Skeletal muscle tissue (tissue), 4 donors: ENCODE measurements around the gene ZBTB33. TPM values are rescaled to one million over a fixed set of nuclear protein-coding genes. Genes with fewer than 3 reads are reported as not detected.

ENCODE experiments used
- H3K27ac ChIP-seq: one replicate; pipeline ENCODE4 v1.7.0; 2013; ENCODE audit warnings: mild to moderate bottlenecking, low read depth, low read length, inconsistent platforms
- H3K27me3 ChIP-seq, 3 donors: one replicate each; pipeline ENCODE4 v1.7.0; 2013; ENCODE audit warnings: low read length in 3 of 3; ENCODE audit not compliant: control insufficient read depth in 3 of 3, insufficient read depth in 3 of 3
- H3K36me3 ChIP-seq, 3 donors: one replicate each; pipeline ENCODE4 v1.7.0; 2013; ENCODE audit warnings: low read length in 3 of 3; ENCODE audit not compliant: control insufficient read depth in 3 of 3, insufficient read depth in 3 of 3
- H3K4me1 ChIP-seq, 3 donors: one replicate each; pipeline ENCODE4 v1.7.0; 2013; ENCODE audit warnings: low read length in 3 of 3, mild to moderate bottlenecking in 3 of 3; ENCODE audit not compliant: control insufficient read depth in 3 of 3, insufficient read depth in 3 of 3
- H3K4me3 ChIP-seq, 3 donors: one replicate each; pipeline ENCODE4 v1.7.0; 2013; ENCODE audit warnings: low read length in 3 of 3
- H3K9ac ChIP-seq, 3 donors: one replicate each; pipeline ENCODE4 v1.7.0; 2013; ENCODE audit warnings: low read length in 3 of 3, mild to moderate bottlenecking in 3 of 3, moderate library complexity in 2 of 3, low read depth in 1 of 3
- H3K9me3 ChIP-seq, 3 donors: one replicate each; pipeline ENCODE4 v1.7.0; 2013; ENCODE audit warnings: low read length in 3 of 3; ENCODE audit not compliant: control insufficient read depth in 3 of 3
- total RNA-seq: library from RNA; depleted of rRNA; stranded (reverse); fragments of >200 nt; gene quantifications from one replicate; pipeline ENCODE4 v1.2.3, GENCODE V29; 2014
- donor health status: Osteomylitis.

Gene ZBTB33
- total RNA-seq, 1 donor from 2014 or later = 10.4 TPM

DNA sequence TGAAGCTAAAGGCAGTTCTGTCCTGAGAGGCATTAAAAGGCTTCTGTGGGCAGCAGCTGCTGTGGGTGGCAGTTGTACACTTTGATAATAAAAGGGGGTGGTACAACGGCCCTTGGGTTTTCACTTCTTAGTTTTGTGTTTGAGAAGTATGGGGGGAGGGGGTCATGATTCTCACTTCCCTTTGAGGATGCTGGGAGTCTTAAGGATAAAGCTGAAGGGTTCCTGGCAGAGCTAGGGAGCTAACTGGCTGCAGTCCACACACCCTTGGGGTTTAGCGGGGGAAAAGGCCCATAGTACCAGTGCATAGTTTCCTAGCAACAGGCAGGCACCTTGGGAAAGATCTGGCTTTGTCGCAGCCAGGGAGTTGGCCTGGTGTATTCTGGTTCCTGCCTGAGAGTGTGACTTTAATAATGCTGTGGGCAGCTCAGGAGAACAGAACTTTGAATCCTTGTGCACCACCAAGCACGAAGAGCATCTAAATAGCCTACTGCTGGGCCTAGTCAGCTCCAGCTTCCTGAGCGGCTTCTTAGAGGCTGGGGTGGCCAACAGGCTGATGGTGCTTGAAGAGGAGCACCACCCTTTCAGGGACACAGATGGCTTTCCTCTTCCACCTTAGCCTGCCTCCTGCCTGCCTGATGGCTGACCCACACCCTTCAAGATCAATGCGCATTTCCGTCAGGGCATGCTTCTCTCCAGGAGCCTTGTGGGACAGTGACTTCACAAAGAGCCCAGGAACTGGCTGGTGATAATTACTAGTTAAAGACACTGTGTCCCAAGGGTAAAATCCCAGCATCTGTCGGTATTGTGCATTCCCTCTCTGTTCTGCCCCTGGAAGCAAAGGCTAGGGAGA lies 12.5 kb downstream of the ZBTB33 start:
- H3K4me1 ChIP-seq = no peaks in the 10 kb centered on the region
- H3K27ac ChIP-seq = no peak overlapping the region
- H3K9me3 ChIP-seq = no peaks in the 10 kb centered on the region
- no peaks in the 10 kb centered on the region for H3K36me3 ChIP-seq
- no peak overlapping the region for H3K4me3 ChIP-seq
- H3K9ac ChIP-seq = no peak overlapping the region
- H3K27me3 ChIP-seq = no peaks in the 10 kb centered on the region

DNA sequence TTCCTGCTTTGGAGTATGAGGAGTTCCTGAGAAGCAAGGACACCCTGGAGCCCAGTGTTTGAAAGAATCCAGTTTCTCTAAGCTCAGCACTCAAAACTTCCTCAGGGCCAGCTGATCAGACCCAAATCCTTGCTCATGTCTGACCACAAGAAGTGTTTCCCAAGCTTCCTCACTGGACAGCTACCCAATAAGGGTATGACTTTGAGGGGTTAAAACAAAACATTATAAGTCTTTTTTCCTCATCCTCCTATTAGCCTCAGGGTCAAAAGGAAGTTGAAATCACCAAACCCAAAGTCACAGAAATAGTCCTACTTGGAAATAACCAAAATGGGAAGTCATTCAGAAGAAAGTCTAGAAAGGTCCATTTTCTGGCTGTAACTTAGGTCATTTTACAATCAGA lies 13.7 kb downstream of the ZBTB33 start:
- Histone ChIP-seq H3K4me3 (no peak overlapping the region), H3K4me1 (no peaks in the 10 kb centered on the region), H3K9me3 (no peaks in the 10 kb centered on the region), H3K27ac (no peak overlapping the region), H3K9ac (no peak overlapping the region), H3K36me3 (no peaks in the 10 kb centered on the region), H3K27me3 (no peaks in the 10 kb centered on the region)

DNA sequence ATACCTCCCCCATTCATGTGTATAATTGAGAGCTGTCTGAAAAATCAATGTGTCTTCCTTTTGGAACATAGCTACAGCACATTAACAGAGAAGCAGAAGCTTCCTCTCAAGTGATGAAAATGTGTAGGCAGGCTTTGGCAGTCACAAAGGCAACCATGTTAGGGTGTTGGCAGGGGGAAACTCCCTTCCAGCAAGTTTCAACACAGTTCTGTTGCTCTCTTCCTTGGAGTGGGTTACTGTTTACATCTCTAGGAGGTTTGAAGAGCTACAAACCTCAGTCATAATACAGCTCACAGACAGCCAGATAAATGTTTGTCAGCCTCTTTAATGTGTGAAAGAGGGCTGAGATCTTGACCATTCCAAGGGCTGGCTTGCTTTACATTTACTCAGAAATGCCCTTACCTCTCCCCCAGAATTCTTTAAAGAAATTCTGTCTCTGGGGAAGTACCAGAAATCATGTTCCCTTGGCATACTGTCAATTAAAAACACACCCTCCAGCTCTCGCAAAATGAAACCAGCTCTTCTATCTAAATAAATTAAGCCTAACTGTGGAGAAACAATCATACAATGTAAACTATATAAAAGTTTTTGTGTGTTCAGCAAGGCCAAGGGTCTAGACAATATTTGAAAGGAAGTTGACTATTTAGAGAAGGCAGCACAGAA lies 18.9 kb downstream of the ZBTB33 start:
- no peak overlapping the region for H3K27ac ChIP-seq
- H3K4me3 ChIP-seq = no peak overlapping the region
- H3K36me3 ChIP-seq = no peaks in the 10 kb centered on the region
- peaks cover 0 to 3% (median 0%) of the 10 kb centered on the region in 3 donors for H3K4me1 ChIP-seq
- no peak overlapping the region for H3K9ac ChIP-seq
- H3K27me3 ChIP-seq = no peaks in the 10 kb centered on the region
- no peaks in the 10 kb centered on the region for H3K9me3 ChIP-seq

DNA sequence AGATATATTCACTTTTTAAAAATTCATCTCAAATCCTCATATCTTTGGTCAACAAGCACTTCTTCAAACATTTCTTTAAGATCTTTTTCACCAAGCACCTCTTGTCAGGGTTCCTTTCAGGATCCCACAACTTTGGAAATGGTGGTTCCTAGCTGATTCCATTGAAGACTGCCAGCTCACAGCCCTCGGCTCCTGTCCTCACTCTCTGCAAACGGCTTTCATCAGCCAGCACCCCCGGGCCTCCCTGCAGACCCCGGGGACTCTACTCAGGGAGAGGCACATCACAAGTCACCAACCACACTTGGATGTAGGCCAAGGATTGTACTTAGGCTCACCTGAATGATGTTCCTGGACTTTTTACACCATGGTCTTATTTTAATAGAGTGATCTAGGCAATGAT lies 20.0 kb downstream of the ZBTB33 start:
- Histone ChIP-seq H3K4me1 (peaks cover 0 to 3% (median 0%) of the 10 kb centered on the region in 3 donors), H3K4me3 (no peak overlapping the region), H3K27ac (no peak overlapping the region), H3K9ac (no peak overlapping the region), H3K36me3 (no peaks in the 10 kb centered on the region), H3K9me3 (no peaks in the 10 kb centered on the region), H3K27me3 (no peaks in the 10 kb centered on the region)

DNA sequence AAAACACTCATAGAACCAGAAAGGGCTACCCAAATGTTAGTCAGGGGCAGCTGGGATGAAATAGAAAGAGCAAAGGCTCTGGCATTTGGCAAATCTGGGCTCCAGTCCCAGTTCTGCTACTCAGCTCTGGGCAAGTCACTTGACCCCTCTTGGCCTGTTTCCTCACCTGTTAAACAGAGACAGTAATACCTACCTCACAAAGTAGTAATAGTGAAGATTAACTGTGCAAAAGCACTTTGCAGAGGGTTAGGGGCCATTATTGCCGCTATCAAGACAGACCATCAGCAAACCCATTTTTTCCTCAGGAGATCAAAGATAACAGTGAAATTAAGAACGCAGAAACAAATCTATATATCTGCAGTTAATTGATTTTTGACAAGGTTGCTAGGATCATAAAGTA lies 20.6 kb downstream of the ZBTB33 start:
- Histone ChIP-seq H3K27me3 (no peaks in the 10 kb centered on the region), H3K4me1 (peaks cover 0 to 3% (median 0%) of the 10 kb centered on the region in 3 donors), H3K36me3 (no peaks in the 10 kb centered on the region), H3K9me3 (no peaks in the 10 kb centered on the region), H3K27ac (no peak overlapping the region), H3K9ac (no peak overlapping the region), H3K4me3 (no peak overlapping the region)

DNA sequence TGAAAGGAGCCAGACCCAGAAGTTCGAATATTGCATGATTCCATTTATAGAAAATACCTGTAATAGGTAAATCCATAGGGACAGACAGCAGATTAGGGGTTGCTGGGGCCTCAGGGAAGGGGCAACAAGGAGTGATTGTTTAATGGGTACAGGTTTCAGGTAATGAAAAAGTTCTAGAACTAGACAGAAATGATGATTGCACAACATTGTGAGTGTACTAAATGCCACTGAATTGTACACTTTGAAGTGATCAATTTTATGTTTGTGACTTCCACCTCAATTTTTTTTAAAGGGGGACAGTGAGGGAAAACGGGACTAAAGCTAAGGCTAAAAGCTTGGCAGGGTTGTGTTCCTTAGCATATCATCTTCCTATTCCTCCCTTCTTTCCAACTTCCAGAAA lies 23.5 kb downstream of the ZBTB33 start:
- no peak overlapping the region for H3K9ac ChIP-seq
- no peaks in the 10 kb centered on the region for H3K27me3 ChIP-seq
- H3K27ac ChIP-seq = no peak overlapping the region
- no peaks in the 10 kb centered on the region for H3K9me3 ChIP-seq
- H3K4me1 ChIP-seq = peaks cover 0 to 3% (median 0%) of the 10 kb centered on the region in 3 donors
- no peaks in the 10 kb centered on the region for H3K36me3 ChIP-seq
- H3K4me3 ChIP-seq = no peak overlapping the region

DNA sequence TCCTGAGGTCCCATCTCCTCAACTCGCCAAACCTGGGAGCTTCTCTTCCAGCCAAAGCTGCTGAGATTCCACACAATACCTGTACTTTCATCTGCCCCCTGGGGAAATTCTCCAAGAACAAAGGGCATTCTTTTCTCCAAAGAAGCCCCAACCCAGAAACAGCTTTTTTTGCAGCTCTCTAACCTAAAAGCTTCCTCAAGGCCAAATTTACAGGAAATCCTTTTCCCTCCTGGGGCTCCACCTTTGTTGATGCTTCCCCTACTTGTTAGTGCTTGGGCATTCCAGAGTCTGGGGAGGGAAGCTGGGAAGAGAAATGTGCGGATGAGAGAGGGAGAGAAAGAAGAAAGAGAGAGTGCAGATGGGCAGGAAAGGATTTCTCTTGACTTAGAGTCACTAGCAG lies 24.3 kb downstream of the ZBTB33 start:
- H3K27me3 ChIP-seq = no peaks in the 10 kb centered on the region
- no peak overlapping the region for H3K4me3 ChIP-seq
- no peak overlapping the region for H3K27ac ChIP-seq
- H3K9me3 ChIP-seq = no peaks in the 10 kb centered on the region
- no peaks in the 10 kb centered on the region for H3K36me3 ChIP-seq
- H3K4me1 ChIP-seq = peaks cover 0 to 3% (median 0%) of the 10 kb centered on the region in 3 donors
- H3K9ac ChIP-seq = no peak overlapping the region

DNA sequence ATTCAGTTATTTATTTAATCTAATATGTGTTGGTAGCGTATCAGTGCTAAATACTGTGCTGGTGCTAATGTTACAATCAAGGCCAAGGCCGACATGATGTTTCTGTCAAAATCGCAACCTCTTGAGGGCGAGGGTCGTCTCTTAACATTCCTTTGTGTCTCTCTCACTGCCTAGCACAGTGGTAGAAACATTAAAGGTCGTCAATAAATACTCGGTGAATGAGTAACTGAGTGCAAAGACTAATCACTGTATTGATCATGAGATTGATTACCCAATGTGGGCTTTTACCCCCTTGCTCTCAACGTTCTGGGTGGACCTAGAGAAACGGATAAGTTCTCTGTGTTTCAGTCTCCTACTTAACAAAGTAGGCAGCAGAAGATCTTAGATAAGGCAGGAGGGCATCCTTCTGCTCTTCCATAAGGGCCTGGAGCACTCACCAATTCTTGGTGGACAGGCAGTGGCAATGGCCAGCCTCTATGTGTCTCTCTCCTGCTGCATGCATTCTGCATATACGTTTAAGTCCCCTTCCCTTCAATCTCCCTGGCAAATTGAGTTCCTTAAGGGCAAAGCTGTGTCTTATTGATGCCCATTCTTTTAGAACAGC lies 30.5 kb downstream of the ZBTB33 start:
- Histone ChIP-seq H3K27ac (no peak overlapping the region), H3K27me3 (peaks cover 0 to 9% (median 0%) of the 10 kb centered on the region in 3 donors), H3K4me1 (no peaks in the 10 kb centered on the region), H3K36me3 (no peaks in the 10 kb centered on the region), H3K9me3 (no peaks in the 10 kb centered on the region), H3K9ac (no peak overlapping the region), H3K4me3 (no peak overlapping the region)

DNA sequence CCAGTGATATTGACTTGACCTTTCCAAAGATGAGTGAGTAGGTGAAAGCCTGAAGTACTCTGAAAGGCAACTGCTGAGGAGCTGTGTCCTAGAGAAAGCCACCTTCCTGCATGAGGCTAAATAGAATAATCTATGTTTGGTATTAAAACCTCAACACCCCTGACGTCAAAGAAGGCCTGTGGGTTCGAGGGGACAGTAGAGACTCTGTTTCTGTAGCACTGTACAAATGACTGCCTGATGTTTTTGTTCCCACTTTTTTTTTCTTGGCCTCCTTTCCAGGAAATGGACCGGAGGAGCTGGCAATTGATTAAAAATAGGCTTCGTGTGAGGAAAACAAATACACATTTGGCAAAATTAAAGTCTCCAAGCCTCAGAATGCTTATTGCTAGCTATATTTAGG lies 31.1 kb downstream of the ZBTB33 start:
- Histone ChIP-seq H3K9ac (no peak overlapping the region), H3K27me3 (peaks cover 0 to 9% (median 0%) of the 10 kb centered on the region in 3 donors), H3K27ac (no peak overlapping the region), H3K4me1 (no peaks in the 10 kb centered on the region), H3K4me3 (no peak overlapping the region), H3K36me3 (no peaks in the 10 kb centered on the region), H3K9me3 (no peaks in the 10 kb centered on the region)

DNA sequence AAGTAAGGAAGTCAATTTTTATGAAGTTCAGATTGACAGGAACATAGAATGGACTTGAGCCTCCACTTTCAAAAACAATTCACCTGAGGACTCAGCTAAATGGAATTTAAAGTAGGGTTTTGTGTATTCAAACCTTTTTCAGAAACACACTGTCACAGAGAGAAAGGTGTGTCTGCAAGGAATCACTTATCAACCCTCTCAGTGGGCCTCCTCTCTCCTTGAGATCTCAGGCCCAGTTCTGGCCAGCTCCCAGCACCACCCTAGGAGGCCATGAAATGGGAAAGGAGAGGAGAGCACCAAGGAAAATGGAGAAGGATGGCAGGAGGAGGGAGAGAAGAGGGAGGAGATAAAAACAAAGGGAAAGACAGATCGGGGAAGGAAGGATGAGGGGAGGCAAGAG lies 32.1 kb downstream of the ZBTB33 start:
- no peak overlapping the region for H3K27ac ChIP-seq
- peaks cover 0 to 9% (median 0%) of the 10 kb centered on the region in 3 donors for H3K27me3 ChIP-seq
- no peaks in the 10 kb centered on the region for H3K4me1 ChIP-seq
- no peaks in the 10 kb centered on the region for H3K36me3 ChIP-seq
- H3K4me3 ChIP-seq = no peak overlapping the region
- H3K9ac ChIP-seq = no peak overlapping the region
- no peaks in the 10 kb centered on the region for H3K9me3 ChIP-seq
